Activated CD4-positive, alpha-beta T cell treated with anti-CD3 and anti-CD28 coated beads, Interleukin-2, amount 10 ng/mL, durations not matched to agents 24 days and 14 days (primary cell): ENCODE results near the gene PRPF19. TPM values are rescaled to one million over a fixed set of nuclear protein-coding genes. Genes with fewer than 3 reads are reported as not detected.

Source experiments
- DNase-seq: peaks from one replicate; pipeline ENCODE4 v3.0.0; 2022
- H3K27ac Mint-ChIP-seq: one replicate; pipeline ENCODE4 v1.8.0; 2022; ENCODE audit warnings: mild to moderate bottlenecking, mixed read lengths
- H3K27me3 Mint-ChIP-seq: one replicate; pipeline ENCODE4 v1.8.0; 2022; ENCODE audit warnings: mixed read lengths
- H3K36me3 Mint-ChIP-seq: one replicate; pipeline ENCODE4 v1.8.0; 2022; ENCODE audit warnings: low read depth, mild to moderate bottlenecking, mixed read lengths
- H3K4me1 Mint-ChIP-seq: one replicate; pipeline ENCODE4 v1.8.0; 2021; ENCODE audit warnings: mixed read lengths
- H3K4me3 Mint-ChIP-seq: one replicate; pipeline ENCODE4 v1.8.0; 2022; ENCODE audit warnings: mild to moderate bottlenecking, moderate library complexity, mixed read lengths
- H3K9me3 Mint-ChIP-seq: one replicate; pipeline ENCODE4 v1.8.0; 2021; ENCODE audit warnings: mixed read lengths
- intact Hi-C: fragments of 100-400 bp; cut with micrococcal nuclease; formaldehyde crosslinking; loops from one replicate; pipeline ENCODE4 v1.15.1; 2023
- total RNA-seq: library from RNA; stranded (reverse); gene quantifications from 2 replicates; pipeline ENCODE4 v1.2.3, GENCODE V29; 2022

Gene PRPF19
- total RNA-seq, 1 donor from 2014 or later = 219 TPM

DNA sequence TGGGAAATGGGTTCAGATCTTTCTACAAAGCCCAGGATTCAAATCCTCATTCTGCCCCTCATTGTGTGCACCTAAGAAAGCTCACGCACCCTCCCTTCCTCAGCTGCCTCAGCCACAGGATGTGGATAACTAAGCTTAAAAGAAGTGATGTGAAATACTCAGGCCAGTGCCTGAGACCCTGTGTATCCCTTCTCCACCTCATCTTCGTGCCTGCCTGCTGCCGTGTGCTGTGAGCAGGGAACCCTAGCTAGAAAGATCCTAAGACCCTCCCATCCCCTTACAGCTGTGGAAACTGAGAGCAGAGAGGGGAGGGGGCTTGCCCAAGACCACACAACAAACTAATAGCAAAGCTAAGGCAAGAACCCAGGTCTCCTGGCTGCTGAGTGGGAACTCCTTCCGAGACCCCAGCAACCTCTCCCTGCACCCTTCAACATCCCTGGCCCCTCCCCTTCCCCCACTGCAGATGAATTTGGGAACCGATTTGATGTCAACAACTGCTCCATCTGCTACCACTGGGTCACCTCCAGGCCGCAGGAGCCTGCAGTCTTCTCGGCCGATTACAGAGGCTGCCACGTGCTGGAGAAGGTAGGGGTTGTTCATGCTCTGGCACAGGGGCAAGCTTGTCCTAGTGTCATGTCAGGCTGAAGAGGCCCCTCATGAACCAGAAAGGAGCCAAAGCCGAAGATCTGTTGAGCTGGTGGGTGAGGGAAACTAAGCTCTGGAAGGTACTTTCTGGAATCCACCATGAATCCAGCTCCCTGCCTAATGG, 37.5 kb downstream of the PRPF19 start:
- no peaks in the 10 kb centered on the region for H3K36me3 Mint-ChIP-seq
- no peak for DNase-seq
- no peak overlapping the region for H3K4me3 Mint-ChIP-seq
- H3K4me1 Mint-ChIP-seq = peaks cover 19% of the 10 kb centered on the region
- intact Hi-C loops = no loop called here
- peaks cover 5% of the 10 kb centered on the region for H3K27me3 Mint-ChIP-seq
- no peaks in the 10 kb centered on the region for H3K9me3 Mint-ChIP-seq
- H3K27ac Mint-ChIP-seq = no peak overlapping the region

GRCh38 chr11:60867871-60868681, 38.3 kb downstream of the PRPF19 start:
- intact Hi-C loops = no loop called here
- H3K27me3 Mint-ChIP-seq = peaks cover 5% of the 10 kb centered on the region
- H3K36me3 Mint-ChIP-seq = no peaks in the 10 kb centered on the region
- H3K27ac Mint-ChIP-seq = no peak overlapping the region
- H3K4me1 Mint-ChIP-seq = peaks cover 17% of the 10 kb centered on the region
- H3K9me3 Mint-ChIP-seq = no peaks in the 10 kb centered on the region
- no peak for DNase-seq
- H3K4me3 Mint-ChIP-seq = no peak overlapping the region

- H3K36me3 Mint-ChIP-seq = no peaks in the 10 kb centered on the region
- peaks cover 5% of the 10 kb centered on the region for H3K27me3 Mint-ChIP-seq
- intact Hi-C loops = no loop called here
- H3K4me3 Mint-ChIP-seq = no peak within 1 kb of the TSS
- H3K9me3 Mint-ChIP-seq = no peaks in the 10 kb centered on the region
- H3K27ac Mint-ChIP-seq = no peak within 1 kb of the TSS
- no peak for DNase-seq
- H3K4me1 Mint-ChIP-seq = peaks cover 15% of the 10 kb centered on the region
Observed at GRCh38 chr11:60866911-60867870, 39.2 kb downstream of the PRPF19 start, which contains the start of gene ZP1. ZP1 (plus strand) TSS chr11:60867542; CDS start chr11:60867562, 20 bp downstream.

GRCh38 chr11:60864856-60865513, 41.4 kb downstream of the PRPF19 start:
- Mint-ChIP-seq H3K27ac (no peak overlapping the region), H3K36me3 (no peaks in the 10 kb centered on the region), H3K4me3 (no peak overlapping the region), H3K9me3 (no peaks in the 10 kb centered on the region), H3K4me1 (peaks cover 9% of the 10 kb centered on the region), H3K27me3 (peaks cover 5% of the 10 kb centered on the region)
- no peak for DNase-seq
- intact Hi-C loops = no loop called here

GRCh38 chr11:60863550-60864521, 42.5 kb downstream of the PRPF19 start:
- peaks cover 10% of the 10 kb centered on the region for H3K4me1 Mint-ChIP-seq
- intact Hi-C loops = no loop called here
- no peak for DNase-seq
- H3K27me3 Mint-ChIP-seq = peaks cover 5% of the 10 kb centered on the region
- no peak overlapping the region for H3K4me3 Mint-ChIP-seq
- no peak overlapping the region for H3K27ac Mint-ChIP-seq
- H3K9me3 Mint-ChIP-seq = no peaks in the 10 kb centered on the region
- no peaks in the 10 kb centered on the region for H3K36me3 Mint-ChIP-seq

DNA sequence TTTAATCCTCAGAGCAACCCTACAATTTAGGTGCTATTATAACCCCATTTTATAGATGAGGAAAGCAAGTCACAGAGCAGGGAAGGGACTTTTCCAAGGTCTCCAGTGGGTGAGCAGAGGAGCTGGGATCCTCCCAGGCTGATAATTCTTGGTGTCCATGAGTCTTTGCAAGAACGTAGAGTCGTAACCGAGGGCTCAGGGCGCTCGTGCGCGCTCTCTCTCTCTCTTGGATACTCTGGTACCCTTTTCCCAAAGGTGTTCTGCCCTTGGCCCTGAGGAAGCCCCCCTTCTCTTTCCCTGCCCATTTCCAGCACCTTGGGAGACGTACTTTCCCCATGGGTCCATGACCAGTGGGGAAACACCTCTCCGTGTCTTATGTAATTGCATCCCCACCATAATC, 44.2 kb downstream of the PRPF19 start:
- intact Hi-C loops = no loop called here
- Mint-ChIP-seq H3K4me1 (peaks cover 12% of the 10 kb centered on the region), H3K9me3 (no peaks in the 10 kb centered on the region), H3K27me3 (peaks cover 5% of the 10 kb centered on the region), H3K4me3 (no peak overlapping the region), H3K27ac (no peak overlapping the region), H3K36me3 (no peaks in the 10 kb centered on the region)
- no peak for DNase-seq

DNA sequence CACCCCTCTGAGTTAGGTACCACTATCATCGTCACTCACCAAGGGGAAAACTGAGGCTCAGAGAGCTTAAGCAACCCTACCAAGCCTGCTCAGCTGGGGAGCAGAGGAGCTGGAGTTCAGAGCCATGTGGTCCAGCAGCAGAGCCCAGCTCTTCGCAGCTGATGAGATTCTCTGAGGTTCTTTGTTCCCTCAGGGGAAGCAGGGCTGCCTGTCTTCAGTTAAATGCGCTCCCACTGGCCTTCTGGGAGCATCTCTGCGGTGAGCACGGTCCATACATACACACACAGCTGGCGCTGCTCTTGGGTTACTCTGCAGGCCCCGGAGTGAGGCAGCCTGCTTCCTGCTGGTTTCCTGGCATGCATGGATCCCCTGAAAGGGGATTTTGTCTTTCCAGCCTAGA, 45.4 kb downstream of the PRPF19 start:
- Mint-ChIP-seq H3K27ac (no peak overlapping the region), H3K9me3 (no peaks in the 10 kb centered on the region), H3K36me3 (no peaks in the 10 kb centered on the region), H3K4me3 (no peak overlapping the region), H3K27me3 (peaks cover 5% of the 10 kb centered on the region), H3K4me1 (peaks cover 12% of the 10 kb centered on the region)
- DNase-seq = no peak
- intact Hi-C loops = no loop called here

DNA sequence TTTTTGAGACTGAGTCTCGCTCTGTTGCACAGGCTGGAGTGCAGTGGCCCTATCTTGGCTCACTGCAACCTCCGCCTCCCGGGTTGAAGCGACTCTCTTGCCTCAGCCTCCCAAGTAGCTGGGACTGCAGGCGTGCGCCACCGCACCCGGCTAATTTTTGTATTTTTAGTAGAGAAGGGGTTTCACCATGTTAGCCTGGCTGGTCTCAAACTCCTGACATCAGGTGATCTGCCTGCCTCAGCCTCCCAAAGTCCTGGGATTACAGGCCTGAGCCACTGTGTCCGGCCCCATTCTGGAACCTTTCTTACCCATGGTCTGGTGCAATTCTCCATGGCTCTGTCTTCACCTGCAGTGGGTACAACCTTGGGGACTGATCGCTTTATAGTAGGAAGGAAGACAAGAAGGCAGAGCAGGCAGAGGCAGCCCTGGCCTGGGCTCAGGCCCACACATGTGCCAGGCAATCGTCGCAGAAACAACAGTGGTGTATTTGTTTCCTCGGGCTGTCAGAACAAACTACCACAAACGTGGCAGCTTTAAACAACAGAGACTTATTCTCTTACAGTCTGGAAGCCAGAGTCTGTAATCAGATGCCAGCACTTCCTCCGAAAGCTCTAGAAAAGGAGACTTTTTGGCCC, 46.7 kb downstream of the PRPF19 start:
- no peaks in the 10 kb centered on the region for H3K9me3 Mint-ChIP-seq
- H3K36me3 Mint-ChIP-seq = no peaks in the 10 kb centered on the region
- intact Hi-C loops = no loop called here
- H3K27me3 Mint-ChIP-seq = peaks cover 7% of the 10 kb centered on the region
- H3K4me1 Mint-ChIP-seq = peaks cover 15% of the 10 kb centered on the region
- no peak overlapping the region for H3K4me3 Mint-ChIP-seq
- H3K27ac Mint-ChIP-seq = no peak overlapping the region
- no peak for DNase-seq

GRCh38 chr11:60858731-60859464, 47.5 kb downstream of the PRPF19 start:
- H3K4me1 Mint-ChIP-seq = peaks cover 15% of the 10 kb centered on the region
- H3K9me3 Mint-ChIP-seq = no peaks in the 10 kb centered on the region
- peak; percentile 62 for DNase-seq
- H3K4me3 Mint-ChIP-seq = no peak overlapping the region
- H3K27me3 Mint-ChIP-seq = peaks cover 3% of the 10 kb centered on the region
- peak overlapping the region; percentile 10 for H3K27ac Mint-ChIP-seq
- H3K36me3 Mint-ChIP-seq = no peaks in the 10 kb centered on the region
- intact Hi-C loops = no loop called here

- intact Hi-C loops = no loop called here
- peaks cover 3% of the 10 kb centered on the region for H3K27me3 Mint-ChIP-seq
- peaks cover 15% of the 10 kb centered on the region for H3K4me1 Mint-ChIP-seq
- no peak overlapping the region for H3K4me3 Mint-ChIP-seq
- DNase-seq = no peak
- peaks cover under 1% of the 10 kb centered on the region for H3K36me3 Mint-ChIP-seq
- H3K27ac Mint-ChIP-seq = no peak overlapping the region
- H3K9me3 Mint-ChIP-seq = no peaks in the 10 kb centered on the region
Observed at GRCh38 chr11:60858236-60858635, 48.1 kb downstream of the PRPF19 start.

DNA sequence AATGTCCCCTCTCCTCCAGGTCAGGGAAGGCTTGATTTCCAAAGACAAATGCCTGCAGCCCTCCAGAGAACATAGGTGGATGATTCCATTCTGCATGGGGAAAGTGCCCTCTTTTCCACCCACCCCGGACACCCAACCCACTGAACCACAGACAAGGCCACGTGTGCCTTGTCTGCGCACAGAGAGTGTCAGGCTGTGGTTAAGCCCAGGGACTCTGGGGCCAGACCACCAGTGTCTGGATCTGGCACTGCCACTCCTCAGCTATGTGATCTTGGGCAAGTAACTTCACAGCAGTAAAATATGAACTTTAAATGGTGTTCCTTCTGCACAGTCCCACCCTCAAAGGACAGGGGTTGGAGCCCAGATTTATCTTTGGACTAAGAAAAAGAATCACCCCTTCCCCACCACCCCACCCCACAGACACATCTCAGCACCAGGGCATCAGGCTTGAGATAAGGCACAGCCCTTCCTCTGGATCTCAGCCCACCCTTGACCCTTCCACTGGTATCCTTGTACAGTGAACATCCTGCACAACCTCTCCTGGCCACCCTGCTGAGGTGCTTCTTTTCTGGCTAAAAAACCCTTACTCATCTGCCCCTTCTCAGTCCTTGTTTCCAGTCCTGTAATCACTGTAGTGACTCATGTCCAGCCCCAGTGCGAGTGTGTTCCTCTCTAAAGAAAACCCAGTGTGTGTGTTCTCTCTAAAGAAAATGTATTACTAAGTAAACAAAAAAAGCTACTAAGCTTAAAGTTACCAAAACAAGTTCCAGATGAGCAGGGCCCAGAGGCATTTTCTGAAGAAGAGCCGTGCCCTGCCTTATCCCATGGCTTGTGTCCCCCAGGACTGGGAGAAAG, 48.8 kb downstream of the PRPF19 start:
- Mint-ChIP-seq H3K4me3 (no peak overlapping the region), H3K27ac (no peak overlapping the region), H3K9me3 (no peaks in the 10 kb centered on the region), H3K27me3 (peaks cover 3% of the 10 kb centered on the region), H3K36me3 (peaks cover 3% of the 10 kb centered on the region), H3K4me1 (peaks cover 15% of the 10 kb centered on the region)
- intact Hi-C loops = no loop called here
- no peak for DNase-seq
